ENCODE measurements around the gene METTL22. TPM values are rescaled to one million over a fixed set of nuclear protein-coding genes. Genes with fewer than 3 reads are reported as not detected.

The METTL22 gene
- total and polyA plus RNA-seq, 2 donors from 2014 or later = 12.0 to 26.2 TPM

GRCh38 chr16:8589900-8590688, 31.4 kb upstream of the METTL22 start, which contains the start of gene TMEM114:
TSS of gene TMEM114 (minus strand) at chr16:8590511. CDS start at chr16:8589838, 673 bp downstream.
- FAIRE-seq = no peak
- H3K4me1 ChIP-seq (ENCODE audit: control insufficient read depth in 2 of 3, insufficient read depth in 2 of 3, low read depth in 1 of 3, low read length in 3 of 3) = no peaks in the 10 kb centered on the region
- H3K9ac ChIP-seq (ENCODE audit: low read length in 3 of 3) = no peak within 1 kb of the TSS
- H3K9me3 ChIP-seq (ENCODE audit: control insufficient read depth in 2 of 3, insufficient read depth in 1 of 3, low read length in 3 of 3) = peaks cover 0 to 2% (median 0%) of the 10 kb centered on the region in 3 donors
- no peaks in the 10 kb centered on the region for H3K36me3 ChIP-seq (ENCODE audit: control insufficient read depth in 2 of 3, insufficient read depth in 3 of 3, low read length in 3 of 3)
- no peak for TF ChIP-seq CTCF (IDR thresholded peaks at IDR 0.05; ENCODE audit: borderline replicate concordance, extremely low read depth, insufficient read depth)
- H3K27me3 ChIP-seq (ENCODE audit: control insufficient read depth, insufficient read depth, low read length) = peaks cover 19% of the 10 kb centered on the region
- DNase-seq = peak in 2 of 5 donors; percentile 15 to 37
- intact Hi-C loops (cut with DNase I) = no loop called here
- peak within 1 kb of the TSS in 1 of 3 donors; percentile 9 for H3K4me3 ChIP-seq (ENCODE audit: low read length in 3 of 3)
- H3K27ac ChIP-seq (ENCODE audit: low read depth in 2 of 2, low read length in 2 of 2) = no peak within 1 kb of the TSS

GRCh38 chr16:8590811-8591210, 30.7 kb upstream of the METTL22 start:
- Histone ChIP-seq H3K4me1 (ENCODE audit: control insufficient read depth in 2 of 3, insufficient read depth in 2 of 3, low read depth in 1 of 3, low read length in 3 of 3) (no peaks in the 10 kb centered on the region), H3K9ac (ENCODE audit: low read length in 3 of 3) (no peak overlapping the region), H3K27ac (ENCODE audit: low read depth in 2 of 2, low read length in 2 of 2) (no peak overlapping the region), H3K4me3 (ENCODE audit: low read length in 3 of 3) (peak overlapping the region in 1 of 3 donors; percentile 9), H3K9me3 (ENCODE audit: control insufficient read depth in 2 of 3, insufficient read depth in 1 of 3, low read length in 3 of 3) (peaks cover 0 to 2% (median under 1%) of the 10 kb centered on the region in 3 donors), H3K27me3 (ENCODE audit: control insufficient read depth, insufficient read depth, low read length) (peaks cover 19% of the 10 kb centered on the region), H3K36me3 (ENCODE audit: control insufficient read depth in 2 of 3, insufficient read depth in 3 of 3, low read length in 3 of 3) (no peaks in the 10 kb centered on the region)
- DNase-seq = no peak
- no peak for FAIRE-seq
- intact Hi-C loops (cut with DNase I) = no loop called here
- no peak for TF ChIP-seq CTCF (IDR thresholded peaks at IDR 0.05; ENCODE audit: borderline replicate concordance, extremely low read depth, insufficient read depth)

DNA sequence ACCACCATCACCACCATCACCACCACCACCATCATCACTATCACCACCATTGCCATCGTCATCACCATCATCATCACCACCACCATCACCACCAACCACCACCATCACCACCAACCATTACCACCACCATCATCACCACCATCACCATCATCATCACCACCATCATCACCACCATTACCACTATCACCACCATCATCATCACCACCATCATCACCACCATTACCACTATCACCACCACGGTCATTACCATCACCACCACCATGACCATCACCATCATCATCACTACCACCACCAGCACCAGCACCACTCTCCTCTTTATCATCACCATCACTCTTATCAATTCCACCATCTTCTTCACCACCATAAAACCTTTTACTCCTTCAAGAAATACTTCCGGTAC, 30.0 kb upstream of the METTL22 start:
- peaks cover 19% of the 10 kb centered on the region for H3K27me3 ChIP-seq (ENCODE audit: control insufficient read depth, insufficient read depth, low read length)
- no peak overlapping the region for H3K27ac ChIP-seq (ENCODE audit: low read depth in 2 of 2, low read length in 2 of 2)
- no peaks in the 10 kb centered on the region for H3K36me3 ChIP-seq (ENCODE audit: control insufficient read depth in 2 of 3, insufficient read depth in 3 of 3, low read length in 3 of 3)
- intact Hi-C loops (cut with DNase I) = no loop called here
- no peak overlapping the region for H3K4me3 ChIP-seq (ENCODE audit: low read length in 3 of 3)
- no peak for FAIRE-seq
- H3K4me1 ChIP-seq (ENCODE audit: control insufficient read depth in 2 of 3, insufficient read depth in 2 of 3, low read depth in 1 of 3, low read length in 3 of 3) = no peaks in the 10 kb centered on the region
- peaks cover 2 to 5% (median 2%) of the 10 kb centered on the region in 3 donors for H3K9me3 ChIP-seq (ENCODE audit: control insufficient read depth in 2 of 3, insufficient read depth in 1 of 3, low read length in 3 of 3)
- no peak for DNase-seq
- H3K9ac ChIP-seq (ENCODE audit: low read length in 3 of 3) = no peak overlapping the region
- TF ChIP-seq CTCF (IDR thresholded peaks at IDR 0.05; ENCODE audit: borderline replicate concordance, extremely low read depth, insufficient read depth) = no peak
